Measurements from ENCODE around the gene IMMP2L. TPM values are rescaled to one million over a fixed set of nuclear protein-coding genes. Genes with fewer than 3 reads are reported as not detected.
"Not testable (repeated sequence)": the region's sequence is repeated elsewhere in the genome, so short reads cannot be mapped to it uniquely, and the experiment has no call there.

IMMP2L gene
- 35.5 TPM for total RNA-seq
- long read RNA-seq, partial matches to known transcripts, result 3 of 27 reads
- long read RNA-seq, other reads (novel, unspliced or antisense), result 23 of 27 reads

- peak; percentile 96 for DNase-seq (ENCODE audit: low spot score)
Measured at GRCh38 chr7:111561904-111562732, at the start of gene IMMP2L. Gene IMMP2L, minus strand, starts transcription at chr7:111562492.

- not testable (repeated sequence) for DNase-seq (ENCODE audit: low spot score)
Measured at GRCh38 chr7:111609483-111610254, 47.4 kb upstream of the IMMP2L start.

- no peak for DNase-seq (ENCODE audit: low spot score)
Measured at GRCh38 chr7:111607621-111608020, 45.3 kb upstream of the IMMP2L start.

GRCh38 chr7:111605246-111605645, 43.0 kb upstream of the IMMP2L start:
- no peak for DNase-seq (ENCODE audit: low spot score)

- DNase-seq (ENCODE audit: low spot score), result no peak
Measured at GRCh38 chr7:111600091-111600490, 37.8 kb upstream of the IMMP2L start.

- no peak for DNase-seq (ENCODE audit: low spot score)
Measured at GRCh38 chr7:111595780-111596179, 33.5 kb upstream of the IMMP2L start.

GRCh38 chr7:111594602-111595001, 32.3 kb upstream of the IMMP2L start:
- DNase-seq (ENCODE audit: low spot score), result no peak

GRCh38 chr7:111593343-111593742, 31.1 kb upstream of the IMMP2L start:
- DNase-seq (ENCODE audit: low spot score), result no peak

- no peak for DNase-seq (ENCODE audit: low spot score)
Measured at GRCh38 chr7:111588065-111588433, 25.8 kb upstream of the IMMP2L start.

- no peak for DNase-seq (ENCODE audit: low spot score)
Measured at GRCh38 chr7:111587410-111588064, 25.2 kb upstream of the IMMP2L start.

- no peak for DNase-seq (ENCODE audit: low spot score)
Measured at GRCh38 chr7:111586711-111587409, 24.6 kb upstream of the IMMP2L start.

GRCh38 chr7:111581784-111582488, 19.6 kb upstream of the IMMP2L start:
- DNase-seq (ENCODE audit: low spot score), result not testable (repeated sequence)

GRCh38 chr7:111581207-111581606, 18.9 kb upstream of the IMMP2L start:
- not testable (repeated sequence) for DNase-seq (ENCODE audit: low spot score)

- no peak for DNase-seq (ENCODE audit: low spot score)
Measured at GRCh38 chr7:111578754-111579153, 16.5 kb upstream of the IMMP2L start.

GRCh38 chr7:111571720-111572119, 9.4 kb upstream of the IMMP2L start:
- DNase-seq (ENCODE audit: low spot score), result no peak

GRCh38 chr7:111568870-111569462, 6.7 kb upstream of the IMMP2L start:
- DNase-seq (ENCODE audit: low spot score), result no peak

GRCh38 chr7:111568419-111568818, 6.1 kb upstream of the IMMP2L start:
- no peak for DNase-seq (ENCODE audit: low spot score)

GRCh38 chr7:111564078-111564477, 1.8 kb upstream of the IMMP2L start:
- DNase-seq (ENCODE audit: low spot score), result no peak

GRCh38 chr7:111561654-111561903, 713 bp downstream of the IMMP2L start:
- no peak for DNase-seq (ENCODE audit: low spot score)

All from mesenteric fat pad (tissue), 1 donor.